Vagina (tissue), 2 donors: ENCODE results near the gene PPP1R9B.

Source experiments
- CTCF ChIP-seq, 3 experiments: fragments of 450-650 bp in 2 of 3; fragments of 200-600 bp in 1 of 3; sonication (generic) in 1 of 3; IDR thresholded peaks; one replicate each; pipeline ENCODE4 v1.5.1; 2017 to 2019; ENCODE audit warnings: antibody characterized with exemption in 3 of 3, mild to moderate bottlenecking in 2 of 3, moderate library complexity in 2 of 3
- POLR2A ChIP-seq, 2 donors: fragments of 450-650 bp; IDR thresholded peaks; one replicate each; pipeline ENCODE4 v1.6.1; 2017; ENCODE audit warnings: antibody characterized with exemption in 2 of 2, mild to moderate bottlenecking in 2 of 2, moderate library complexity in 2 of 2

DNA sequence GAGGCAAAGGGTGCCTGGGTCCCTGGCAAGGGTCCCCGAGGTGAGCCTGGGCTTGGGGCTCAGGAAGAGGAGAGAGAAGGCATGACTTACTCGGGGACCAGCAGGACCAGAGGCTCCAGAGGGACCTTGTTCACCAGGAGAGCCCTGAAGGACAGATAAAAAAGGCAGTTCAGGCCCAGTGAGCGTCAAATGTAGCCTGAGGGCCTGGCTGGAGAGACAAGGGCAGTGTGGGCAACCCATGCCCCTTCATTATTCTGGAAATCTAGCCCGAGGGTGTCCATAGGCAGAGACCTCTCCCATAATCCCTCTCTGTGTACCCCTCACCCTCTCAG is 36.9 kb upstream of the PPP1R9B start:
- no peak for TF ChIP-seq CTCF (IDR thresholded peaks at IDR 0.05)
- TF ChIP-seq POLR2A (IDR thresholded peaks at IDR 0.05): no peak
